Tibial nerve (tissue), 4 donors: ENCODE results near the gene CDH19.

ENCODE experiments used
- EP300 ChIP-seq, 2 donors: sonication (generic); formaldehyde crosslinking; IDR thresholded peaks; one replicate each; pipeline ENCODE4 v1.6.1; 2017; ENCODE audit warnings: antibody characterized with exemption in 2 of 2, mild to moderate bottlenecking in 1 of 2
- POLR2A ChIP-seq, 2 donors: fragments of 450-650 bp; IDR thresholded peaks; one replicate each; pipeline ENCODE4 v1.6.1; 2017; ENCODE audit warnings: antibody characterized with exemption in 2 of 2, mild to moderate bottlenecking in 2 of 2, moderate library complexity in 2 of 2
- TF ChIP-seq, protein P1 (sequence below), 5 experiments: fragments of 200-600 bp in 3 of 5; fragments of 450-650 bp in 2 of 5; sonication (generic) in 3 of 5; IDR thresholded peaks; one replicate each; pipeline ENCODE4 v1.5.1; 2016 to 2019; ENCODE audit warnings: antibody characterized with exemption in 5 of 5, mild to moderate bottlenecking in 3 of 5, moderate library complexity in 2 of 5

DNA sequence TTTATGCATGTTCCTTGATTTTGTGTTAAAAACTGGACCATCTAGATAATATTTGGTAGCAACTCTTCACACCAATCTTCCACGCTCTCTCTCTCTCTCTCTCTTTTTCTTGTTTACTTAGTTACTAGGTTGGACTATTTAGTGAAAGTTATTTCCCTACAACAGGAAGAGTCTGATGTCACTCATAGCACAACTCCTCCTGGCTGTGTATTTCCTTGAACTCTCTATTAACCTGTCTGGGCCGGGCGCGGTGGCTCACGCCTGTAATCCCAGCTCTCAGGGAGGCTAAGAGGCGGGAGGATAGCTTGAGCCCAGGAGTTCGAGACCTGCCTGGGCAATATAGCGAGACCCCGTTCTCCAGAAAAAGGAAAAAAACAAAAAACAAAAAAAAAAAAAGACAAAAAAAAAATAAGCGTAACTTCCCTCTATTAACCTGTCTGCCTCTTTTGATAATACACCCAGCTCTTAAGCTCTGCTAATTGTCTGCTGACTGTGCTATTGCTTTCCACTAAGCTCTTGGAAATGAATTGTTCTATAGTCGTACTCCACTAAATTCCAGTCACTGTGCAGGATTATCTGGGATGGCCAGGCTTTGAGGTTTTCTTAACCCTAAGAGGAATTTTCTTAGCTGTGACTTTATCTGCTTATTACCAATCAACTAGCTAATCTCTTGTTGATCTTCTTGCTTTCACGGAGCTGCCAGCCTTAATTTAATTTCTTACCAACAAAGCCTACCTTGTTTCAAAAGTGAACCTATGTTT is 18.1 kb upstream of the CDH19 start:
- TF ChIP-seq, protein P1, sequence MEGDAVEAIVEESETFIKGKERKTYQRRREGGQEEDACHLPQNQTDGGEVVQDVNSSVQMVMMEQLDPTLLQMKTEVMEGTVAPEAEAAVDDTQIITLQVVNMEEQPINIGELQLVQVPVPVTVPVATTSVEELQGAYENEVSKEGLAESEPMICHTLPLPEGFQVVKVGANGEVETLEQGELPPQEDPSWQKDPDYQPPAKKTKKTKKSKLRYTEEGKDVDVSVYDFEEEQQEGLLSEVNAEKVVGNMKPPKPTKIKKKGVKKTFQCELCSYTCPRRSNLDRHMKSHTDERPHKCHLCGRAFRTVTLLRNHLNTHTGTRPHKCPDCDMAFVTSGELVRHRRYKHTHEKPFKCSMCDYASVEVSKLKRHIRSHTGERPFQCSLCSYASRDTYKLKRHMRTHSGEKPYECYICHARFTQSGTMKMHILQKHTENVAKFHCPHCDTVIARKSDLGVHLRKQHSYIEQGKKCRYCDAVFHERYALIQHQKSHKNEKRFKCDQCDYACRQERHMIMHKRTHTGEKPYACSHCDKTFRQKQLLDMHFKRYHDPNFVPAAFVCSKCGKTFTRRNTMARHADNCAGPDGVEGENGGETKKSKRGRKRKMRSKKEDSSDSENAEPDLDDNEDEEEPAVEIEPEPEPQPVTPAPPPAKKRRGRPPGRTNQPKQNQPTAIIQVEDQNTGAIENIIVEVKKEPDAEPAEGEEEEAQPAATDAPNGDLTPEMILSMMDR (IDR thresholded peaks at IDR 0.05), result no peak
- TF ChIP-seq POLR2A (IDR thresholded peaks at IDR 0.05), result no peak
- TF ChIP-seq EP300 (IDR thresholded peaks at IDR 0.05), result no peak
